ENCODE results near the gene ADAT1. TPM values are rescaled to one million over a fixed set of nuclear protein-coding genes. Genes with fewer than 3 reads are reported as not detected.

The ADAT1 gene
- polyA plus RNA-seq, 1 of the 3 experiments (the other 2 are of a cell fraction) = 51.1 TPM

DNA sequence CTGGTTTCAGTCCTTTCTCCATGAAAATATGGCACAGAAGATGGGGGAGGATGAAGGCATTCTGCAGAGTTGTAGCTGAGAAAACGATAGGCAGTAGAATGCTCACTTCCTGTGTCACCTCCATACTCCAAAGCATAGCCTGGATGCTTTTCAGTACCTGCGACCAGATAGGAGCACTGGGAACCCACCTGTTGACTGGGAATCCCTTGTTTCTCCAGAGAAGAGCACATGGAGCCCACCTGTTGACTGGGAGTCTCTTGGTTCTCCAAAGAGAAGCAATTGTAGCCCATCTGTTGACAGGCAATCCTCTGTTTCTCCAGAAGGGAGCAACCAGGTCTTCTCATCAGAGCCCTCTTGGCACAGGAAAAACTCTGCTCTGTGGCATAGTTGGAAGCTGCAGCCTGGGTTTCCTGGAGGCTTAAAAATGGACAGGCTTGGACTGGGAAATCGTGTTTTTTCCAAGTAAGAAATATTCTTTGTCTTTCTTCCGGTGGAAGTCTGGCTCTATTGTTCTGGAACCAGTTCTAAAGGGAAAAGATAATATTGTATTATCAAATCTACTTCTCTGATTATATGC lies 37.7 kb upstream of the ADAT1 start:
- WGBS (ENCODE audit: low lambda C conversion rate) = 94% methylated on average over 3 of the region's 4 CpGs
- no peak overlapping the region for H3K4me2 ChIP-seq
- peaks cover 31 to 36% of the 10 kb centered on the region in 2 experiments for H3K36me3 ChIP-seq (replicated peaks in 1 of 2; ENCODE audit: control insufficient read depth in 1 of 2, insufficient read depth in 2 of 2, low read length in 1 of 2)
- no peaks in the 10 kb centered on the region; the same call in none of the 2 replicates for H3K79me2 ChIP-seq (ENCODE audit: insufficient read depth)
- no peaks in the 10 kb centered on the region for H3K4me1 ChIP-seq (ENCODE audit: control insufficient read depth in 1 of 2, insufficient read depth in 2 of 2, low read depth in 1 of 2, low read length in 1 of 2)
- CTCF ChIA-PET = no interaction called here
- no peak overlapping the region for H3K4me3 ChIP-seq (ENCODE audit: low read depth in 2 of 2, low read length in 1 of 2)
- TF ChIP-seq, protein P1, sequence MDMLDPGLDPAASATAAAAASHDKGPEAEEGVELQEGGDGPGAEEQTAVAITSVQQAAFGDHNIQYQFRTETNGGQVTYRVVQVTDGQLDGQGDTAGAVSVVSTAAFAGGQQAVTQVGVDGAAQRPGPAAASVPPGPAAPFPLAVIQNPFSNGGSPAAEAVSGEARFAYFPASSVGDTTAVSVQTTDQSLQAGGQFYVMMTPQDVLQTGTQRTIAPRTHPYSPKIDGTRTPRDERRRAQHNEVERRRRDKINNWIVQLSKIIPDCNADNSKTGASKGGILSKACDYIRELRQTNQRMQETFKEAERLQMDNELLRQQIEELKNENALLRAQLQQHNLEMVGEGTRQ (IDR thresholded peaks at IDR 0.05; ENCODE audit: borderline replicate concordance, low read depth, low read length) = no peak
- TF ChIP-seq, protein P2, sequence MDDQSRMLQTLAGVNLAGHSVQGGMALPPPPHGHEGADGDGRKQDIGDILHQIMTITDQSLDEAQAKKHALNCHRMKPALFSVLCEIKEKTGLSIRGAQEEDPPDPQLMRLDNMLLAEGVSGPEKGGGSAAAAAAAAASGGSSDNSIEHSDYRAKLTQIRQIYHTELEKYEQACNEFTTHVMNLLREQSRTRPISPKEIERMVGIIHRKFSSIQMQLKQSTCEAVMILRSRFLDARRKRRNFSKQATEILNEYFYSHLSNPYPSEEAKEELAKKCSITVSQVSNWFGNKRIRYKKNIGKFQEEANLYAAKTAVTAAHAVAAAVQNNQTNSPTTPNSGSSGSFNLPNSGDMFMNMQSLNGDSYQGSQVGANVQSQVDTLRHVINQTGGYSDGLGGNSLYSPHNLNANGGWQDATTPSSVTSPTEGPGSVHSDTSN (IDR thresholded peaks at IDR 0.05) = no peak
- no peak for TF ChIP-seq NFIC (IDR thresholded peaks at IDR 0.05; ENCODE audit: borderline replicate concordance)
- TF ChIP-seq GATA2 (CRISPR knock-in tag; IDR thresholded peaks at IDR 0.05) = no peak
- TF ChIP-seq FOXJ3 (CRISPR knock-in tag; IDR thresholded peaks at IDR 0.05) = no peak
- no peak for TF ChIP-seq FOXM1 (IDR thresholded peaks at IDR 0.05; ENCODE audit: low read depth)
- TF ChIP-seq RXRA (IDR thresholded peaks at IDR 0.05; ENCODE audit: borderline replicate concordance, low read depth) = no peak
- no peak for TF ChIP-seq NRF1 (IDR thresholded peaks at IDR 0.05; ENCODE audit: low read depth, low read length)
- TF ChIP-seq RCOR1 (IDR thresholded peaks at IDR 0.05; ENCODE audit: low read length) = no peak
- no peak for TF ChIP-seq YY1 (IDR thresholded peaks at IDR 0.05; ENCODE audit: low read depth)
- no peak for TF ChIP-seq TCF12 (IDR thresholded peaks at IDR 0.05)
- no peak for TF ChIP-seq MEF2A (IDR thresholded peaks at IDR 0.05; ENCODE audit: borderline replicate concordance, low read depth)
- TF ChIP-seq, protein P3, sequence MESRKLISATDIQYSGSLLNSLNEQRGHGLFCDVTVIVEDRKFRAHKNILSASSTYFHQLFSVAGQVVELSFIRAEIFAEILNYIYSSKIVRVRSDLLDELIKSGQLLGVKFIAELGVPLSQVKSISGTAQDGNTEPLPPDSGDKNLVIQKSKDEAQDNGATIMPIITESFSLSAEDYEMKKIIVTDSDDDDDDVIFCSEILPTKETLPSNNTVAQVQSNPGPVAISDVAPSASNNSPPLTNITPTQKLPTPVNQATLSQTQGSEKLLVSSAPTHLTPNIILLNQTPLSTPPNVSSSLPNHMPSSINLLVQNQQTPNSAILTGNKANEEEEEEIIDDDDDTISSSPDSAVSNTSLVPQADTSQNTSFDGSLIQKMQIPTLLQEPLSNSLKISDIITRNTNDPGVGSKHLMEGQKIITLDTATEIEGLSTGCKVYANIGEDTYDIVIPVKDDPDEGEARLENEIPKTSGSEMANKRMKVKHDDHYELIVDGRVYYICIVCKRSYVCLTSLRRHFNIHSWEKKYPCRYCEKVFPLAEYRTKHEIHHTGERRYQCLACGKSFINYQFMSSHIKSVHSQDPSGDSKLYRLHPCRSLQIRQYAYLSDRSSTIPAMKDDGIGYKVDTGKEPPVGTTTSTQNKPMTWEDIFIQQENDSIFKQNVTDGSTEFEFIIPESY (IDR thresholded peaks at IDR 0.05; ENCODE audit: borderline replicate concordance, low read depth) = no peak
- no peak for TF ChIP-seq GABPA (IDR thresholded peaks at IDR 0.05; ENCODE audit: low read depth)
- TF ChIP-seq SIN3A (IDR thresholded peaks at IDR 0.05; ENCODE audit: borderline replicate concordance, low read depth, low read length) = no peak
- no peak for TF ChIP-seq POLR2AphosphoS5 (IDR thresholded peaks at IDR 0.05; ENCODE audit: low read depth, low read length)
- TF ChIP-seq SMC3 (IDR thresholded peaks at IDR 0.05; ENCODE audit: low read depth, low read length) = no peak
- no peak for TF ChIP-seq MXI1 (IDR thresholded peaks at IDR 0.05; ENCODE audit: low read depth, low read length)
- TF ChIP-seq, protein P4, sequence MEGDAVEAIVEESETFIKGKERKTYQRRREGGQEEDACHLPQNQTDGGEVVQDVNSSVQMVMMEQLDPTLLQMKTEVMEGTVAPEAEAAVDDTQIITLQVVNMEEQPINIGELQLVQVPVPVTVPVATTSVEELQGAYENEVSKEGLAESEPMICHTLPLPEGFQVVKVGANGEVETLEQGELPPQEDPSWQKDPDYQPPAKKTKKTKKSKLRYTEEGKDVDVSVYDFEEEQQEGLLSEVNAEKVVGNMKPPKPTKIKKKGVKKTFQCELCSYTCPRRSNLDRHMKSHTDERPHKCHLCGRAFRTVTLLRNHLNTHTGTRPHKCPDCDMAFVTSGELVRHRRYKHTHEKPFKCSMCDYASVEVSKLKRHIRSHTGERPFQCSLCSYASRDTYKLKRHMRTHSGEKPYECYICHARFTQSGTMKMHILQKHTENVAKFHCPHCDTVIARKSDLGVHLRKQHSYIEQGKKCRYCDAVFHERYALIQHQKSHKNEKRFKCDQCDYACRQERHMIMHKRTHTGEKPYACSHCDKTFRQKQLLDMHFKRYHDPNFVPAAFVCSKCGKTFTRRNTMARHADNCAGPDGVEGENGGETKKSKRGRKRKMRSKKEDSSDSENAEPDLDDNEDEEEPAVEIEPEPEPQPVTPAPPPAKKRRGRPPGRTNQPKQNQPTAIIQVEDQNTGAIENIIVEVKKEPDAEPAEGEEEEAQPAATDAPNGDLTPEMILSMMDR (IDR thresholded peaks at IDR 0.05) = no peak
- TF ChIP-seq, protein P5, sequence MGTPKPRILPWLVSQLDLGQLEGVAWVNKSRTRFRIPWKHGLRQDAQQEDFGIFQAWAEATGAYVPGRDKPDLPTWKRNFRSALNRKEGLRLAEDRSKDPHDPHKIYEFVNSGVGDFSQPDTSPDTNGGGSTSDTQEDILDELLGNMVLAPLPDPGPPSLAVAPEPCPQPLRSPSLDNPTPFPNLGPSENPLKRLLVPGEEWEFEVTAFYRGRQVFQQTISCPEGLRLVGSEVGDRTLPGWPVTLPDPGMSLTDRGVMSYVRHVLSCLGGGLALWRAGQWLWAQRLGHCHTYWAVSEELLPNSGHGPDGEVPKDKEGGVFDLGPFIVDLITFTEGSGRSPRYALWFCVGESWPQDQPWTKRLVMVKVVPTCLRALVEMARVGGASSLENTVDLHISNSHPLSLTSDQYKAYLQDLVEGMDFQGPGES (IDR thresholded peaks at IDR 0.05; ENCODE audit: low read depth, low read length) = no peak
- H3K9ac ChIP-seq = no peak overlapping the region
- no peaks in the 10 kb centered on the region for H4K20me1 ChIP-seq (ENCODE audit: insufficient read depth)
- no peaks in the 10 kb centered on the region for H3K9me3 ChIP-seq
- peaks cover 4% of the 10 kb centered on the region for H3F3A ChIP-seq (replicated peaks; ENCODE audit: insufficient read depth)
- no peaks in the 10 kb centered on the region for H3K9me2 ChIP-seq
- no peaks in the 10 kb centered on the region for H3K27me3 ChIP-seq (ENCODE audit: insufficient read depth)
- POLR2A ChIA-PET = no interaction called here
- H3K27ac ChIP-seq (ENCODE audit: low read depth in 2 of 2, low read length in 1 of 2) = no peak overlapping the region
- DNase-seq = no peak
- H2AFZ ChIP-seq (ENCODE audit: low read depth) = no peak overlapping the region
